Activated T-cell treated with anti-CD3 and anti-CD28 coated beads, Interleukin-2, amount 50 U/mL, for 72 hours (primary cell): ENCODE measurements around the gene DHRS11. TPM values are rescaled to one million over a fixed set of nuclear protein-coding genes. Genes with fewer than 3 reads are reported as not detected.
A peak's percentile ranks its signal among the peaks of the same experiment; 100 is the strongest.

Experiments used
- ATAC-seq, 2 donors: fragments of 150-1000 bp; cut with Tn5 transposase; replicated peaks in 1 of 2; 2 replicates each; pipeline ENCODE4 v1.10.0; 2021; ENCODE audit warnings: moderate library complexity in 2 of 2, mild to moderate bottlenecking in 1 of 2
- DNase-seq, 2 donors: peaks; one replicate each; pipeline ENCODE4 v3.0.0; 2021 to 2022; ENCODE audit warnings: mixed read lengths in 1 of 2
- H3K27ac Mint-ChIP-seq: one replicate; pipeline ENCODE4 v1.8.0; 2022; ENCODE audit warnings: mild to moderate bottlenecking, moderate library complexity, mixed read lengths
- H3K27me3 Mint-ChIP-seq: one replicate; pipeline ENCODE4 v1.8.0; 2022; ENCODE audit warnings: low read depth, mixed read lengths
- H3K36me3 Mint-ChIP-seq, 2 donors: one replicate each; pipeline ENCODE4 v1.8.0; 2022; ENCODE audit warnings: mixed read lengths in 2 of 2, mild to moderate bottlenecking in 1 of 2; ENCODE audit not compliant: insufficient read depth in 2 of 2
- H3K4me1 Mint-ChIP-seq: one replicate; pipeline ENCODE4 v1.8.0; 2022; ENCODE audit warnings: low read depth, mixed read lengths
- H3K4me3 Mint-ChIP-seq, 2 donors: one replicate each; pipeline ENCODE4 v1.8.0; 2022; ENCODE audit warnings: mild to moderate bottlenecking in 2 of 2, mixed read lengths in 2 of 2, moderate library complexity in 2 of 2
- H3K9me3 Mint-ChIP-seq, 2 donors: one replicate each; pipeline ENCODE4 v1.8.0; 2022; ENCODE audit warnings: mixed read lengths in 2 of 2
- total RNA-seq, 2 donors: library from RNA; stranded (reverse); gene quantifications; one replicate each; pipeline ENCODE4 v1.2.3, GENCODE V29; 2022

The DHRS11 gene
- total RNA-seq: 10 to 100 TPM; 10.4 to 14.9 TPM

- Mint-ChIP-seq H3K4me3 (peak within 1 kb of the TSS; percentile 77 to 80), H3K27me3 (no peaks in the 10 kb centered on the region), H3K27ac (peak within 1 kb of the TSS; percentile 33), H3K4me1 (peaks cover 39% of the 10 kb centered on the region), H3K36me3 (peaks cover 2 to 8% of the 10 kb centered on the region in 2 donors), H3K9me3 (no peaks in the 10 kb centered on the region)
- DNase-seq (peak; percentile 84 to 87), ATAC-seq (peak; percentile 94 to 95)
Measured at GRCh38 chr17:36591434-36592315, at the start of gene DHRS11. DHRS11 (plus strand) TSS chr17:36591879; CDS start chr17:36592010, 131 bp downstream.

DNA sequence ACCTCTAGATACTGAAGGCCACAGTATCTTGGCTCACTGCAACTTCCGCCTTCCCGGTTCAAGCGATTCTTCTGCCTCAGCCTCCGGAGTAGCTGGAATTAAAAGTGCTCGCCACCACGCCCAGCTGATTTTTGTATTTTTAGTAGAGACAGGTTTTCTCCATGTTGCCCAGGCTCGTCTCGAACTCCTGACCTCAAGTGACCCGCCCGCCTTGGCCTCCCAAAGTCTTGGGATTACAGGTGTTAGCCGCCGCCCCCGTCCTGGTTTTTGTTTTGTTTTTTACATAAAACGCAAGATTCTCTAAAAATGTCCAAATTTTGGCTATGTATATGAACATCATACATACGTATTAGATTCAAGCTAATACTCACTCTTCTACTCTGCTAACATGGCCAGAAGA lies 48.9 kb upstream of the DHRS11 start:
- H3K27me3 Mint-ChIP-seq: no peaks in the 10 kb centered on the region
- no peak overlapping the region for H3K27ac Mint-ChIP-seq
- H3K4me3 Mint-ChIP-seq: peak overlapping the region; percentile 91 to 95
- H3K36me3 Mint-ChIP-seq: peaks cover 6 to 23% of the 10 kb centered on the region in 2 donors
- ATAC-seq (no peak), DNase-seq (no peak)
- no peaks in the 10 kb centered on the region for H3K9me3 Mint-ChIP-seq
- peaks cover 6% of the 10 kb centered on the region for H3K4me1 Mint-ChIP-seq

GRCh38 chr17:36544044-36544306 lies 47.7 kb upstream of the DHRS11 start:
- Mint-ChIP-seq H3K36me3 (peaks cover 6 to 21% of the 10 kb centered on the region in 2 donors), H3K4me3 (peak overlapping the region; percentile 91 to 95), H3K27ac (peak overlapping the region; percentile 96), H3K9me3 (no peaks in the 10 kb centered on the region), H3K27me3 (no peaks in the 10 kb centered on the region), H3K4me1 (peaks cover 17% of the 10 kb centered on the region)
- DNase-seq: peak; percentile 35 to 45
- no peak for ATAC-seq

GRCh38 chr17:36544307-36545076 lies 47.2 kb upstream of the DHRS11 start, which contains the start of gene GGNBP2:
GGNBP2 (plus strand) TSS chr17:36544919; CDS start chr17:36545725, 806 bp downstream.
- Mint-ChIP-seq H3K36me3 (peaks cover 6 to 21% of the 10 kb centered on the region in 2 donors), H3K4me1 (peaks cover 22% of the 10 kb centered on the region), H3K27ac (peak within 1 kb of the TSS; percentile 96), H3K4me3 (peak within 1 kb of the TSS; percentile 92 to 98), H3K27me3 (no peaks in the 10 kb centered on the region), H3K9me3 (no peaks in the 10 kb centered on the region)
- DNase-seq (peak; percentile 98 to 99), ATAC-seq (peak; percentile 70 to 72)

DNA sequence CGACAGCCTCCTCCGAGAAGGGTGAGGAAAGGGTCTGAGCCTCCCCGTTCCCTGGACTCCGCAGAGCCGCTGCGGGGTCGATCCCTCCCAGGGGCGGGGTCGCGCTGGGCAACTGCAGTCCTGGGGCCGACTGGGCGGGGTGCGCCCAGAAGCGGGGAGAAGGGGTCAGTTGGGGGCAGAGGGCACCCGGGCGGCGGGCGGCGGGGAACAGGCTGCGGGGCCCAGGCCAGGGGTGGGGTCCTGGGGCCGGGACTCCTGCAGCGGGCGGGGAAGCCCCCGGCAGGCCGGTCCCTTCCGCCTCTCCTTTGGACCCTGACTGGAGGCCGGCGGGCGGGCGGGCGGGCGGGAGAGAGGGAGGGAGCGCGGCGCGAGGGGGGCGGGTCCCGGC lies 46.6 kb upstream of the DHRS11 start:
- Mint-ChIP-seq H3K36me3 (peaks cover 6 to 17% of the 10 kb centered on the region in 2 donors), H3K9me3 (no peaks in the 10 kb centered on the region), H3K4me1 (peaks cover 28% of the 10 kb centered on the region), H3K27me3 (no peaks in the 10 kb centered on the region), H3K4me3 (peak overlapping the region; percentile 92 to 98), H3K27ac (peak overlapping the region; percentile 89)
- no peak for ATAC-seq
- DNase-seq: no peak

DNA sequence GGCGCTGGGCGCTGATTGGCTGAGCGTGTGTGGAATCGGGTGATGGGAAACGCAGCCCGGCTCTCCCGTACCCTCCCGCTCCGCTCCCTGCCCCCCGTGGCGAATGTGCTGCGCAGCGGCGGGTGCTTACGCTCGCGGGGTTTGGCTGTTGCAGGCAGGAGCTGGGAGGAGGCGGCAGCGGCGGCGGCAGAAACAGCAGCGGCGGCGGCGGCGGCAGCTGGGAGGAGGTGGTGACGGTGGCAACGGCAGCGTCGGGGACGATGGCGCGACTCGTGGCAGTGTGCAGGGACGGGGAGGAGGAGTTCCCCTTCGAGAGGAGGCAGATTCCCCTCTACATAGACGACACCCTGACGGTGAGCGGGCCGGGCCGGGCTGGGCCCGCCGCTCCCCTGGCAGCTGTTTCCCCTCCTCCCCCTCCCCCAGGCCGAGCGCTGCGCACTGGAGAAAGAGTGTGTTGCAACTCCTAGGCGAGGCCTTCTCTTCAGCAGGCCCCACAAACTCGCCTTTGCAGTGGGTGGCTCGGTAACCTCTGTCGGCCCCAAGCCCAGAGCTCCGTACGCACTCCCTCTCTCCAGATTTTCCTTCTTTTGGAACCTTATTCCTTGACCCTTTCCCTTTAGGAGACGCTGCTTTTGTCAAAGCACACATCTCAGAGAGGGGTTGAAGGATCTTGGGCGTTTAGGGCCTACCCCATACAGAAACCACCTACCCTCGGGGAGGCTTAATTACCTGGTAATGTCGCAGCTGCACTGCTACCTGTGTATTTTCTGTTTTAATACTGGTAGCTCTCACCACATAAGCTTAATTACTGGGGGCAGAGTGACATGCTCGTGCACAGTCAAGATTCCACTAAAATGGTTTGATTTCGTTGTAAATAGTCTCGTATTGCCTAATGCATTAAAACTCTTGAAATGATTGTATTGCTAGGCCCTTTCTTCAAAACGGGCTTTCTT lies 45.9 kb upstream of the DHRS11 start:
- peaks cover 34% of the 10 kb centered on the region for H3K4me1 Mint-ChIP-seq
- H3K9me3 Mint-ChIP-seq: no peaks in the 10 kb centered on the region
- H3K27ac Mint-ChIP-seq: peak overlapping the region; percentile 97
- no peaks in the 10 kb centered on the region for H3K27me3 Mint-ChIP-seq
- ATAC-seq (peak; percentile 82 to 83), DNase-seq (peak; percentile 98)
- H3K4me3 Mint-ChIP-seq: peak overlapping the region; percentile 92 to 98
- H3K36me3 Mint-ChIP-seq: peaks cover 7 to 22% of the 10 kb centered on the region in 2 donors

GRCh38 chr17:36546418-36547093 lies 45.1 kb upstream of the DHRS11 start:
- Mint-ChIP-seq H3K27ac (peak overlapping the region; percentile 97), H3K36me3 (peaks cover 7 to 25% of the 10 kb centered on the region in 2 donors), H3K9me3 (no peaks in the 10 kb centered on the region), H3K27me3 (no peaks in the 10 kb centered on the region), H3K4me3 (peak overlapping the region; percentile 92 to 98), H3K4me1 (peaks cover 43% of the 10 kb centered on the region)
- ATAC-seq (no peak), DNase-seq (no peak)

DNA sequence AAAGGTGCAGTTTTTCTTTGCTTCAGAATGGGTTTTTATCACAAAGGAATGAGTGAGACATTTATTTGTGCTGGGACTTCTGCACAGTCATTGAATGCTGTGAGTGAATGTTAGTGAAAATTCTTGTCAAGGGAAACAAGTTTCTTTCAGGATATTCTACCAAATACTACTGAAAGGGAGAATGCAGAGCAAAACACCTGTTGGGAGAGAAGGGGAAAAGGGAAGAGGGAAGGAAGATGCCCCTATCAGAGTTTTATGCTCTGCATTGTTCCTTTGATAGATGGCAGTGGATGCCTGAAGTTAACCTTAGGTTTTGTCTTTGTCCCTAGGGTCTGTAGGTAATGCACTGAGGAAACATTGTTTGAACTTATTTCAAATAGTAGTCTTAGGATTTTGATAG lies 43.9 kb upstream of the DHRS11 start:
- H3K4me3 Mint-ChIP-seq: peak overlapping the region; percentile 92 to 98
- DNase-seq: no peak
- peaks cover 7 to 25% of the 10 kb centered on the region in 2 donors for H3K36me3 Mint-ChIP-seq
- H3K27ac Mint-ChIP-seq: peak overlapping the region; percentile 65
- no peaks in the 10 kb centered on the region for H3K9me3 Mint-ChIP-seq
- H3K4me1 Mint-ChIP-seq: peaks cover 55% of the 10 kb centered on the region
- no peaks in the 10 kb centered on the region for H3K27me3 Mint-ChIP-seq
- ATAC-seq: no peak

DNA sequence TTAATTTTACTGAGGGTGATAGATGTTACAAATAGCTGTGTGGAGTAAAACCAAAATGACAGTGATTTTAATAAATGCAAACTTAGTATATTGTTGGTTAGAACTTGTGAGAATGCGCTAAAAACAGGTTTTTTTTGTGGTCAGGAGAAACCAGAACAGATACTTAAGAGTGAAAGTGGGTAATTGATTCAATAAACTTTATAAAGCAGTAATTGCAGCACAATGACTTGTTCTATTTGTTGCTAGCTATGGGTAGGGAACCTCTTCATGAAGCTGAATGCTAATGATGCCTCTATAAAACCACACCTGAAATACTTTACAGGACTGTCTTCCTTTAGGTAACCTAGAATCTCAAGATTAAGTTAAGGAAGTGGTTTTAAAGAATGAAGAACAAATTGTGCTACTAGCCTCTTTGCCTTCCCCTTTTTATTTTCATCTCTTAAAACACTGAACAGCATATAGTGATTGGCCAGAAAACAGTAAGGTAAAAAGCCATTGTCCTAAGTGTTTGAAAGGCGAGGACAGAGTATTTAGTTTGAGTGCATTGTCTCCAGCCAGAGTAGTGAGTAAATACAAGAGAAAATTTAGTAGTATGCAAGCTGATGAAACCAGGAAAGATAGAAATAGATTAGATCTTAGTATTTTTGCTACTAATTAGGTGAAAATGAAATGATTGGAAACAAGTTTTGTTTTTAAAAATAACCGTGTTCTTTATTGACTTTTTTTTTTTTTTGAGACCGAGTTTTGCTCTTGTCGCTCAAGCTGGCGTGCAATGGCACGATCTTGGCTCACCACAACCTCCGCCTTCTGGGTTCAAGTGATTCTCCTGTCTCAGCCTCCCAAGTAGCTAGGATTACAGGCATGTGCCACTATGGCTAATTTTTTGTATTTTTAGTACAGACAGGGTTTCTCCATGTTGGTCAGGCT lies 40.9 kb upstream of the DHRS11 start:
- H3K4me3 Mint-ChIP-seq: peak overlapping the region; percentile 56 to 90
- H3K27ac Mint-ChIP-seq: peak overlapping the region; percentile 95
- DNase-seq: no peak
- peaks cover 5 to 26% of the 10 kb centered on the region in 2 donors for H3K36me3 Mint-ChIP-seq
- H3K4me1 Mint-ChIP-seq: peaks cover 69% of the 10 kb centered on the region
- ATAC-seq: peak in 1 of 2 donors; percentile 32
- H3K27me3 Mint-ChIP-seq: no peaks in the 10 kb centered on the region
- no peaks in the 10 kb centered on the region for H3K9me3 Mint-ChIP-seq

GRCh38 chr17:36553459-36553858 lies 38.2 kb upstream of the DHRS11 start:
- H3K27me3 Mint-ChIP-seq: no peaks in the 10 kb centered on the region
- H3K4me3 Mint-ChIP-seq: peak overlapping the region in 1 of 2 donors; percentile 59
- H3K9me3 Mint-ChIP-seq: no peaks in the 10 kb centered on the region
- H3K36me3 Mint-ChIP-seq: peaks cover 9 to 33% of the 10 kb centered on the region in 2 donors
- no peak for ATAC-seq
- peak overlapping the region; percentile 76 for H3K27ac Mint-ChIP-seq
- no peak for DNase-seq
- peaks cover 57% of the 10 kb centered on the region for H3K4me1 Mint-ChIP-seq

GRCh38 chr17:36566081-36566480 lies 25.6 kb upstream of the DHRS11 start:
- peaks cover 9 to 31% of the 10 kb centered on the region in 2 donors for H3K36me3 Mint-ChIP-seq
- H3K4me3 Mint-ChIP-seq: no peak overlapping the region
- no peaks in the 10 kb centered on the region for H3K27me3 Mint-ChIP-seq
- peak overlapping the region; percentile 48 for H3K27ac Mint-ChIP-seq
- no peaks in the 10 kb centered on the region for H3K4me1 Mint-ChIP-seq
- no peaks in the 10 kb centered on the region for H3K9me3 Mint-ChIP-seq
- no peak for DNase-seq
- no peak for ATAC-seq
